Parathyroid adenoma (tissue), 2 donors: ENCODE results near the gene DENND5B.

ENCODE experiments used
- H2AFZ ChIP-seq: fragments of 300-600 bp; sonication (generic); one replicate; pipeline ENCODE4 v1.7.0; 2017; ENCODE audit warnings: antibody characterized with exemption, mild to moderate bottlenecking
- H3K27ac ChIP-seq: fragments of 300-600 bp; sonication (generic); one replicate; pipeline ENCODE4 v1.7.0; 2017
- H3K27me3 ChIP-seq: fragments of 300-600 bp; sonication (generic); one replicate; pipeline ENCODE4 v1.7.0; 2017; ENCODE audit warnings: low read length; ENCODE audit not compliant: control insufficient read depth, insufficient read depth
- H3K36me3 ChIP-seq: fragments of 300-600 bp; sonication (generic); one replicate; pipeline ENCODE4 v1.7.0; 2017; ENCODE audit warnings: low read length; ENCODE audit not compliant: control insufficient read depth, insufficient read depth
- H3K4me1 ChIP-seq: fragments of 300-600 bp; sonication (generic); one replicate; pipeline ENCODE4 v1.7.0; 2017; ENCODE audit warnings: control low read depth
- H3K4me2 ChIP-seq: fragments of 300-600 bp; sonication (generic); one replicate; pipeline ENCODE4 v1.7.0; 2017; ENCODE audit warnings: low read length
- H3K4me3 ChIP-seq: fragments of 300-600 bp; sonication (generic); one replicate; pipeline ENCODE4 v1.7.0; 2017; ENCODE audit warnings: low read depth, low read length
- H3K79me2 ChIP-seq: fragments of 300-600 bp; sonication (generic); one replicate; pipeline ENCODE4 v1.7.0; 2017; ENCODE audit warnings: control low read depth
- H3K9ac ChIP-seq: fragments of 300-600 bp; sonication (generic); one replicate; pipeline ENCODE4 v1.7.0; 2017; ENCODE audit warnings: mild to moderate bottlenecking
- H3K9me3 ChIP-seq: fragments of 300-600 bp; sonication (generic); one replicate; pipeline ENCODE4 v1.7.0; 2017; ENCODE audit warnings: low read length; ENCODE audit not compliant: control insufficient read depth
- CTCF ChIP-seq: fragments of 300-600 bp; sonication (generic); IDR thresholded peaks from one replicate; pipeline ENCODE4 v1.7.0; 2017; ENCODE audit warnings: antibody characterized with exemption, mild to moderate bottlenecking
- donor health status: primary hyperparathyroidism.

The DENND5B gene

GRCh38 chr12:31536672-31537071 is 54.3 kb downstream of the DENND5B start:
- H2AFZ ChIP-seq = no peak overlapping the region
- no peaks in the 10 kb centered on the region for H3K4me1 ChIP-seq
- H3K9me3 ChIP-seq = no peaks in the 10 kb centered on the region
- no peak for TF ChIP-seq CTCF
- no peaks in the 10 kb centered on the region for H3K36me3 ChIP-seq
- H3K4me3 ChIP-seq = no peak overlapping the region
- H3K79me2 ChIP-seq = peaks cover 6% of the 10 kb centered on the region
- no peak overlapping the region for H3K9ac ChIP-seq
- H3K4me2 ChIP-seq = no peak overlapping the region
- H3K27me3 ChIP-seq = no peaks in the 10 kb centered on the region
- no peak overlapping the region for H3K27ac ChIP-seq

- Histone ChIP-seq H3K27me3 (no peaks in the 10 kb centered on the region), H2AFZ (no peak overlapping the region), H3K4me3 (no peak overlapping the region), H3K9ac (no peak overlapping the region), H3K79me2 (peaks cover 4% of the 10 kb centered on the region), H3K4me2 (no peak overlapping the region), H3K36me3 (no peaks in the 10 kb centered on the region), H3K9me3 (no peaks in the 10 kb centered on the region), H3K27ac (no peak overlapping the region), H3K4me1 (no peaks in the 10 kb centered on the region)
- no peak for TF ChIP-seq CTCF
These were observed 57.5 kb downstream of the DENND5B start for GRCh38 chr12:31533470-31533869.

GRCh38 chr12:31531893-31532292 is 59.0 kb downstream of the DENND5B start:
- Histone ChIP-seq H3K27ac (no peak overlapping the region), H3K36me3 (no peaks in the 10 kb centered on the region), H3K4me1 (no peaks in the 10 kb centered on the region), H3K27me3 (no peaks in the 10 kb centered on the region), H3K9ac (no peak overlapping the region), H3K9me3 (no peaks in the 10 kb centered on the region), H3K79me2 (peaks cover 6% of the 10 kb centered on the region), H2AFZ (no peak overlapping the region), H3K4me3 (no peak overlapping the region), H3K4me2 (no peak overlapping the region)
- TF ChIP-seq CTCF = no peak

GRCh38 chr12:31528095-31528494 is 62.8 kb downstream of the DENND5B start:
- Histone ChIP-seq H3K27me3 (no peaks in the 10 kb centered on the region), H3K27ac (no peak overlapping the region), H3K36me3 (no peaks in the 10 kb centered on the region), H3K4me1 (no peaks in the 10 kb centered on the region), H3K4me3 (no peak overlapping the region), H3K9me3 (no peaks in the 10 kb centered on the region), H3K9ac (no peak overlapping the region), H3K4me2 (no peak overlapping the region), H3K79me2 (peaks cover 14% of the 10 kb centered on the region), H2AFZ (no peak overlapping the region)
- TF ChIP-seq CTCF = no peak

GRCh38 chr12:31527083-31527482 is 63.9 kb downstream of the DENND5B start:
- Histone ChIP-seq H3K4me2 (no peak overlapping the region), H3K36me3 (no peaks in the 10 kb centered on the region), H3K9me3 (no peaks in the 10 kb centered on the region), H3K4me1 (no peaks in the 10 kb centered on the region), H3K27ac (no peak overlapping the region), H3K79me2 (peaks cover 15% of the 10 kb centered on the region), H3K27me3 (no peaks in the 10 kb centered on the region), H3K4me3 (no peak overlapping the region), H3K9ac (no peak overlapping the region), H2AFZ (no peak overlapping the region)
- no peak for TF ChIP-seq CTCF
